Right cardiac atrium (tissue), 5 donors: Measurements from ENCODE around the gene DPP10. TPM values are rescaled to one million over a fixed set of nuclear protein-coding genes. Genes with fewer than 3 reads are reported as not detected.

ENCODE experiments used
- ATAC-seq, 2 donors: fragments of 200-7000 bp; cut with Tn5 transposase; one replicate each; pipeline versions ENCODE4 v1.8.0 to v1.9.1; 2020; ENCODE audit warnings: moderate library complexity in 2 of 2, mild to moderate bottlenecking in 1 of 2
- DNase-seq, 3 donors: peaks; one replicate each; pipeline ENCODE4 v3.0.0-alpha.2; 2020
- H3K27ac ChIP-seq: one replicate; pipeline ENCODE4 v1.5.1; 2013; ENCODE audit warnings: mild to moderate bottlenecking, low read length, control low read depth, moderate library complexity
- H3K27me3 ChIP-seq: one replicate; pipeline ENCODE4 v1.6.1; 2013; ENCODE audit not compliant: control insufficient read depth, insufficient read depth
- H3K4me1 ChIP-seq: one replicate; pipeline ENCODE4 v1.6.1; 2013; ENCODE audit warnings: low read length; ENCODE audit not compliant: control insufficient read depth, insufficient read depth
- H3K4me3 ChIP-seq: one replicate; pipeline ENCODE4 v1.5.1; 2013; ENCODE audit warnings: low read length, control low read depth
- H3K9me3 ChIP-seq: one replicate; pipeline ENCODE4 v1.6.1; 2013; ENCODE audit warnings: low read length; ENCODE audit not compliant: control insufficient read depth
- WGBS: extraction: QIAGEN DNeasy Blood & Tissue Kit; methylation state at CpG from one replicate; pipeline ENCODE4 v1.1.7; 2013; 5-methylcytosine and 5-hydroxymethylcytosine counted together
- intact Hi-C, 4 donors: fragments of 100-400 bp; cut with DNase I; formaldehyde crosslinking; loops; one replicate each; pipeline versions ENCODE4 v1.11.0 to v1.14.0; 2022 to 2023
- polyA plus RNA-seq: library from polyadenylated mRNA; stranded (reverse); fragments of 200-250 nt; gene quantifications from one replicate; pipeline ENCODE4 v1.2.3, GENCODE V29; 2013
- total RNA-seq, 4 donors: library from RNA; stranded (reverse); fragmentation: NEBNext Ultra II Directional; extraction: Animal tissue kit (Norgen Biotek cat#: 25700); gene quantifications; one replicate each; pipeline ENCODE4 v1.2.1, GENCODE V29; 2021
- donor health status: healthy with polysubstance abuse.
- donor health status: DM: no; HTN: yes; CAD: no.
- donor health status: DM: no; HTN: no; CAD: no.
- donor health status: DM: no; HTN: yes; CAD: no; lungs with severe emphysema.
- donor health status: DM: yes; HTN: yes; CAD: no.

DPP10 gene
- total and polyA plus RNA-seq, 5 donors, result 0.05 to 0.74 (median 0.23) TPM; not detected in 2

GRCh38 chr2:114543236-114543766 lies 100.9 kb downstream of the DPP10 start:
- Histone ChIP-seq H3K4me1 (no peaks in the 10 kb centered on the region), H3K9me3 (no peaks in the 10 kb centered on the region), H3K27me3 (no peaks in the 10 kb centered on the region), H3K27ac (peak overlapping the region; percentile 41), H3K4me3 (no peak overlapping the region)
- 3% methylated on average over 7 of the region's 7 CpGs for WGBS
- DNase-seq, result peak; percentile 61 to 78 (median 70)
- intact Hi-C loops, result no loop called here
- ATAC-seq, result peak; percentile 97 to 98

GRCh38 chr2:114545052-114545451 lies 102.6 kb downstream of the DPP10 start:
- H3K9me3 ChIP-seq, result no peaks in the 10 kb centered on the region
- ATAC-seq, result no peak
- H3K4me1 ChIP-seq, result no peaks in the 10 kb centered on the region
- H3K4me3 ChIP-seq, result no peak overlapping the region
- intact Hi-C loops, result no loop called here
- no peaks in the 10 kb centered on the region for H3K27me3 ChIP-seq
- over 99% methylated on average over 2 of the region's 2 CpGs for WGBS
- no peak overlapping the region for H3K27ac ChIP-seq
- no peak for DNase-seq

- ATAC-seq (no peak), DNase-seq (no peak)
- WGBS, result 80% methylated on average over 3 of the region's 3 CpGs
- Histone ChIP-seq H3K27me3 (no peaks in the 10 kb centered on the region), H3K4me1 (no peaks in the 10 kb centered on the region), H3K27ac (no peak overlapping the region), H3K4me3 (no peak overlapping the region), H3K9me3 (no peaks in the 10 kb centered on the region)
- intact Hi-C loops, result no loop called here
These were observed 104.1 kb downstream of the DPP10 start for GRCh38 chr2:114546531-114546930.

GRCh38 chr2:114548151-114548550 lies 105.7 kb downstream of the DPP10 start:
- intact Hi-C loops, result no loop called here
- no peaks in the 10 kb centered on the region for H3K27me3 ChIP-seq
- H3K4me3 ChIP-seq, result no peak overlapping the region
- ATAC-seq (no peak), DNase-seq (no peak)
- no peak overlapping the region for H3K27ac ChIP-seq
- H3K4me1 ChIP-seq, result no peaks in the 10 kb centered on the region
- H3K9me3 ChIP-seq, result no peaks in the 10 kb centered on the region
- WGBS, result 81% methylated on average over 6 of the region's 6 CpGs

- Histone ChIP-seq H3K27me3 (no peaks in the 10 kb centered on the region), H3K4me3 (no peak overlapping the region), H3K9me3 (no peaks in the 10 kb centered on the region), H3K27ac (no peak overlapping the region), H3K4me1 (no peaks in the 10 kb centered on the region)
- ATAC-seq (no peak), DNase-seq (no peak)
- WGBS, result 83% methylated on average over 2 of the region's 2 CpGs
- intact Hi-C loops, result loop anchor here in 3 of 4 donors (5.0 to 10.0 kb wide), 2 partner anchors 573 to 576 kb away; no protein-coding TSS in a partner anchor
These were observed 107.9 kb downstream of the DPP10 start for GRCh38 chr2:114550364-114550763.

GRCh38 chr2:114550895-114551793 lies 108.7 kb downstream of the DPP10 start:
- WGBS, result 48% methylated on average over 5 of the region's 5 CpGs
- peak; percentile 34 to 63 (median 54) for DNase-seq
- no peak overlapping the region for H3K27ac ChIP-seq
- H3K4me1 ChIP-seq, result no peaks in the 10 kb centered on the region
- intact Hi-C loops, result loop anchor here in 3 of 4 donors (5.0 to 10.0 kb wide), 2 partner anchors 574 to 576 kb away; no protein-coding TSS in a partner anchor
- no peaks in the 10 kb centered on the region for H3K9me3 ChIP-seq
- no peak overlapping the region for H3K4me3 ChIP-seq
- peak; percentile 70 to 72 for ATAC-seq
- no peaks in the 10 kb centered on the region for H3K27me3 ChIP-seq

- H3K27ac ChIP-seq, result no peak overlapping the region
- no peaks in the 10 kb centered on the region for H3K9me3 ChIP-seq
- DNase-seq (no peak), ATAC-seq (no peak)
- WGBS, result 64% methylated on average over 5 of the region's 5 CpGs
- no peaks in the 10 kb centered on the region for H3K4me1 ChIP-seq
- intact Hi-C loops, result loop anchor here in 3 of 4 donors (5.0 to 10.0 kb wide), 2 partner anchors 576 to 578 kb away; no protein-coding TSS in a partner anchor
- H3K27me3 ChIP-seq, result no peaks in the 10 kb centered on the region
- H3K4me3 ChIP-seq, result no peak overlapping the region
These were observed 110.6 kb downstream of the DPP10 start for GRCh38 chr2:114553027-114553426.

- no peak for ATAC-seq
- Histone ChIP-seq H3K9me3 (no peaks in the 10 kb centered on the region), H3K4me1 (no peaks in the 10 kb centered on the region), H3K27me3 (no peaks in the 10 kb centered on the region), H3K4me3 (no peak overlapping the region), H3K27ac (no peak overlapping the region)
- no peak for DNase-seq
- intact Hi-C loops, result no loop called here
- WGBS, result 41% methylated on average over 3 of the region's 3 CpGs
These were observed 126.7 kb downstream of the DPP10 start for GRCh38 chr2:114569166-114569565.

- intact Hi-C loops, result no loop called here
- Histone ChIP-seq H3K4me1 (no peaks in the 10 kb centered on the region), H3K9me3 (no peaks in the 10 kb centered on the region), H3K27ac (no peak overlapping the region), H3K4me3 (no peak overlapping the region), H3K27me3 (no peaks in the 10 kb centered on the region)
- ATAC-seq, result no peak
- WGBS, result 77% methylated on average over 2 of the region's 2 CpGs
- DNase-seq, result no peak
These were observed 135.2 kb downstream of the DPP10 start for GRCh38 chr2:114577657-114578056.

- 5% methylated on average over 3 of the region's 3 CpGs for WGBS
- ATAC-seq, result no peak
These were observed 137.1 kb downstream of the DPP10 start for GRCh38 chr2:114579542-114579941.

GRCh38 chr2:114580691-114581090 lies 138.2 kb downstream of the DPP10 start:
- DNase-seq, result no peak
- Histone ChIP-seq H3K4me3 (no peak overlapping the region), H3K4me1 (no peaks in the 10 kb centered on the region), H3K27ac (no peak overlapping the region), H3K27me3 (no peaks in the 10 kb centered on the region), H3K9me3 (no peaks in the 10 kb centered on the region)
- ATAC-seq, result no peak
- 49% methylated on average over 6 of the region's 6 CpGs for WGBS
- intact Hi-C loops, result no loop called here

More at GRCh38 chr2:114579542-114579941, 137.1 kb downstream of the DPP10 start:
- Histone ChIP-seq H3K4me1 (no peaks in the 10 kb centered on the region), H3K9me3 (no peaks in the 10 kb centered on the region), H3K27ac (no peak overlapping the region), H3K27me3 (no peaks in the 10 kb centered on the region), H3K4me3 (no peak overlapping the region)
- intact Hi-C loops, result no loop called here
- no peak for DNase-seq
